DOHH2 (cell line): ENCODE data around the gene SYNE1.

Experiments
- H3F3A ChIP-seq: fragments of 200-600 bp; sonication (generic), shearing (Covaris generic); 2 replicates; pipeline ENCODE4 v1.6.0; 2016; ENCODE audit warnings: antibody characterized with exemption, mild to moderate bottlenecking; ENCODE audit not compliant: control insufficient read depth, insufficient read depth
- H3K27ac ChIP-seq: fragments of 200-600 bp; sonication (generic); 2 replicates; pipeline ENCODE4 v1.5.1; 2014; ENCODE audit warnings: low read depth, mild to moderate bottlenecking, low read length, moderate library complexity
- H3K27me3 ChIP-seq: fragments of 200-600 bp; sonication (generic); 2 replicates; pipeline ENCODE4 v1.6.1; 2014; ENCODE audit warnings: mild to moderate bottlenecking, low read length, mixed read lengths; ENCODE audit not compliant: control insufficient read depth
- H3K36me3 ChIP-seq: fragments of 200-600 bp; sonication (generic); 2 replicates; pipeline ENCODE4 v1.6.1; 2014; ENCODE audit warnings: mild to moderate bottlenecking, low read length, moderate library complexity, mixed read lengths; ENCODE audit not compliant: control insufficient read depth
- H3K4me1 ChIP-seq: fragments of 200-600 bp; sonication (generic); 2 replicates; pipeline ENCODE4 v1.6.1; 2014; ENCODE audit warnings: mild to moderate bottlenecking, low read length, mixed read lengths; ENCODE audit not compliant: control insufficient read depth
- H3K4me2 ChIP-seq: fragments of 200-600 bp; sonication (generic); 2 replicates; pipeline ENCODE4 v1.6.0; 2014; ENCODE audit warnings: mild to moderate bottlenecking, low read length, moderate library complexity
- H3K4me3 ChIP-seq: fragments of 200-600 bp; sonication (generic); 2 replicates; pipeline ENCODE4 v1.5.1; 2014; ENCODE audit warnings: mild to moderate bottlenecking, low read length, mixed read lengths
- H3K79me2 ChIP-seq: fragments of 200-600 bp; sonication (generic); 2 replicates; pipeline ENCODE4 v1.6.1; 2014; ENCODE audit warnings: mild to moderate bottlenecking, low read length, mixed read lengths; ENCODE audit not compliant: control insufficient read depth
- H3K9me2 ChIP-seq: fragments of 200-600 bp; sonication (generic); replicated peaks from 2 replicates; pipeline ENCODE4 v1.6.1; 2014; ENCODE audit warnings: mild to moderate bottlenecking, low read length, mixed read lengths; ENCODE audit not compliant: control insufficient read depth
- H3K9me3 ChIP-seq: fragments of 200-600 bp; sonication (generic); 2 replicates; pipeline ENCODE4 v1.6.1; 2014; ENCODE audit warnings: antibody characterized with exemption, low read length, mixed read lengths; ENCODE audit not compliant: control insufficient read depth, insufficient read depth
- H4K20me1 ChIP-seq: fragments of 200-600 bp; sonication (generic); 2 replicates; pipeline ENCODE4 v1.6.0; 2014; ENCODE audit warnings: low read depth, mild to moderate bottlenecking, antibody characterized with exemption, low read length, moderate library complexity; ENCODE audit not compliant: control insufficient read depth, insufficient read depth
- CTCF ChIP-seq: fragments of 200-600 bp; sonication (generic); IDR thresholded peaks from one replicate; pipeline ENCODE4 v1.5.1; 2014; ENCODE audit warnings: antibody characterized with exemption, mild to moderate bottlenecking, low read depth, low read length; ENCODE audit not compliant: poor library complexity, severe bottlenecking
- EZH2phosphoT487 ChIP-seq: fragments of 200-600 bp; sonication (generic); IDR thresholded peaks from 2 replicates; pipeline ENCODE4 v1.6.1; 2017; ENCODE audit warnings: borderline replicate concordance, mild to moderate bottlenecking, antibody characterized with exemption, low read length, moderate library complexity, mixed read lengths

Gene SYNE1

GRCh38 chr6:152071843-152072242 lies 565.3 kb downstream of the SYNE1 start:
- H3K9me2 ChIP-seq, result no peaks in the 10 kb centered on the region
- no peaks in the 10 kb centered on the region for H3K79me2 ChIP-seq
- H3K4me3 ChIP-seq, result no peak overlapping the region
- H3K4me2 ChIP-seq, result no peak overlapping the region
- H3K27me3 ChIP-seq, result no peaks in the 10 kb centered on the region
- TF ChIP-seq EZH2phosphoT487, result no peak
- TF ChIP-seq CTCF, result no peak
- H3K4me1 ChIP-seq, result no peaks in the 10 kb centered on the region
- no peaks in the 10 kb centered on the region for H3F3A ChIP-seq
- H3K27ac ChIP-seq, result no peak overlapping the region
- H3K9me3 ChIP-seq, result no peaks in the 10 kb centered on the region
- H4K20me1 ChIP-seq, result no peaks in the 10 kb centered on the region
- H3K36me3 ChIP-seq, result no peaks in the 10 kb centered on the region
